Pons (tissue), 1 donor: Measurements from ENCODE around the gene ATF7IP2.
"Not testable (repeated sequence)": the region's sequence is repeated elsewhere in the genome, so short reads cannot be mapped to it uniquely, and the experiment has no call there.

Experiments
- DNase-seq: peaks from one replicate; pipeline ENCODE4 v3.0.0-alpha.2; 2016; ENCODE audit warnings: low spot score

The ATF7IP2 gene

GRCh38 chr16:10385725-10386516, at the start of gene ATF7IP2:
Gene ATF7IP2, plus strand, starts transcription at chr16:10386061. Its CDS starts 44,560 bp downstream, at chr16:10430621.
- DNase-seq = peak; percentile 69

- no peak for DNase-seq
Observed at GRCh38 chr16:10338426-10338825, 47.4 kb upstream of the ATF7IP2 start.

- DNase-seq = no peak
Observed at GRCh38 chr16:10339777-10340732, 45.8 kb upstream of the ATF7IP2 start.

GRCh38 chr16:10343124-10343760, 42.6 kb upstream of the ATF7IP2 start:
- DNase-seq = no peak

GRCh38 chr16:10344699-10345098, 41.2 kb upstream of the ATF7IP2 start:
- not testable (repeated sequence) for DNase-seq

- DNase-seq = no peak
Observed at GRCh38 chr16:10345629-10346028, 40.2 kb upstream of the ATF7IP2 start.

- no peak for DNase-seq
Observed at GRCh38 chr16:10349851-10350250, 36.0 kb upstream of the ATF7IP2 start.

GRCh38 chr16:10352262-10352661, 33.6 kb upstream of the ATF7IP2 start:
- no peak for DNase-seq

GRCh38 chr16:10355589-10355988, 30.3 kb upstream of the ATF7IP2 start:
- DNase-seq = no peak

- DNase-seq = no peak
Observed at GRCh38 chr16:10356870-10357842, 28.7 kb upstream of the ATF7IP2 start.

- DNase-seq = not testable (repeated sequence)
Observed at GRCh38 chr16:10361747-10362076, 24.1 kb upstream of the ATF7IP2 start.

GRCh38 chr16:10362077-10362863, 23.6 kb upstream of the ATF7IP2 start:
- DNase-seq = no peak

- DNase-seq = not testable (repeated sequence)
Observed at GRCh38 chr16:10362864-10363197, 23.0 kb upstream of the ATF7IP2 start.

GRCh38 chr16:10366619-10367018, 19.2 kb upstream of the ATF7IP2 start:
- not testable (repeated sequence) for DNase-seq

- DNase-seq = no peak
Observed at GRCh38 chr16:10367616-10368188, 18.2 kb upstream of the ATF7IP2 start.

GRCh38 chr16:10368969-10369551, 16.8 kb upstream of the ATF7IP2 start:
- no peak for DNase-seq

GRCh38 chr16:10370096-10370726, 15.7 kb upstream of the ATF7IP2 start:
- no peak for DNase-seq

GRCh38 chr16:10371592-10371991, 14.3 kb upstream of the ATF7IP2 start:
- DNase-seq = no peak

GRCh38 chr16:10373556-10373955, 12.3 kb upstream of the ATF7IP2 start:
- no peak for DNase-seq
